HG02852 (cell line): ENCODE data around the gene PPP1R9B.
A peak's percentile ranks its signal among the peaks of the same experiment; 100 is the strongest.

Experiments used
- ATAC-seq: cut with Tn5 transposase; IDR thresholded peaks from one replicate; pipeline ENCODE4 v1.9.1; 2021; ENCODE audit warnings: mild to moderate bottlenecking, moderate library complexity; ENCODE audit not compliant: unreplicated experiment

Gene PPP1R9B

GRCh38 chr17:50094753-50095619, 55.5 kb downstream of the PPP1R9B start, which contains the start of gene PDK2:
Gene PDK2, plus strand, starts transcription at chr17:50095351. Its CDS starts 85 bp downstream, at chr17:50095436.
- ATAC-seq: peak; percentile 90

GRCh38 chr17:50094243-50094752, 56.2 kb downstream of the PPP1R9B start:
- peak; percentile 30 for ATAC-seq

- no peak for ATAC-seq
Observed at GRCh38 chr17:50093807-50094206, 56.7 kb downstream of the PPP1R9B start.

- no peak for ATAC-seq
Observed at GRCh38 chr17:50093246-50093645, 57.2 kb downstream of the PPP1R9B start.

- ATAC-seq: no peak
Observed at GRCh38 chr17:50091918-50092285, 58.6 kb downstream of the PPP1R9B start.

GRCh38 chr17:50090971-50091917, 59.2 kb downstream of the PPP1R9B start:
- no peak for ATAC-seq

GRCh38 chr17:50090071-50090470, 60.4 kb downstream of the PPP1R9B start:
- no peak for ATAC-seq

GRCh38 chr17:50088952-50089825, 61.3 kb downstream of the PPP1R9B start:
- no peak for ATAC-seq

- ATAC-seq: no peak
Observed at GRCh38 chr17:50087912-50088405, 62.5 kb downstream of the PPP1R9B start.

GRCh38 chr17:50087246-50087911, 63.1 kb downstream of the PPP1R9B start:
- peak; percentile 69 for ATAC-seq
